ENCODE measurements around the gene HHLA2. TPM values are rescaled to one million over a fixed set of nuclear protein-coding genes. Genes with fewer than 3 reads are reported as not detected.
"Not testable (repeated sequence)": the region's sequence is repeated elsewhere in the genome, so short reads cannot be mapped to it uniquely, and the experiment has no call there.

Gene HHLA2
- total and polyA plus RNA-seq, 2 experiments from 2014 or later = not detected

DNA sequence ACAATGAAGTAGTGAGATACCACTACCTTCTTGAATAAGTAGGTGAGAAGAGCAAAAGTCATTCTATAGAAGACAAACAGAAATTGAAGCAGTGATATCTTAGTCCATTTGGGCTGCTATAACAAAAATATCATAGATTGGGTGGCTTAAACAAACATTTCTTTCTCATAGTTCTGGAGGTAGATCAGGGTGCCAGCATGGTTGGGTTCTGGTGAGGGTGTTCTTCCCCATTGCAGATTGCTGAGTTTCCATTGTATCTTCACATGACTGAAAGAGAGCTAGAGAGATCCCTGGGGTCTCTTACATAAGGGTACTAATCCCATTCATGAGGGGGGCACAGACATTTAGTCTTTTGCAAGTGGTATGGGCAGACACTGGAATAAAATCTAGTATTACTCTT is 41.2 kb upstream of the HHLA2 start:
- DNase-seq (ENCODE audit: low spot score) (no peak), ATAC-seq (no peak)

DNA sequence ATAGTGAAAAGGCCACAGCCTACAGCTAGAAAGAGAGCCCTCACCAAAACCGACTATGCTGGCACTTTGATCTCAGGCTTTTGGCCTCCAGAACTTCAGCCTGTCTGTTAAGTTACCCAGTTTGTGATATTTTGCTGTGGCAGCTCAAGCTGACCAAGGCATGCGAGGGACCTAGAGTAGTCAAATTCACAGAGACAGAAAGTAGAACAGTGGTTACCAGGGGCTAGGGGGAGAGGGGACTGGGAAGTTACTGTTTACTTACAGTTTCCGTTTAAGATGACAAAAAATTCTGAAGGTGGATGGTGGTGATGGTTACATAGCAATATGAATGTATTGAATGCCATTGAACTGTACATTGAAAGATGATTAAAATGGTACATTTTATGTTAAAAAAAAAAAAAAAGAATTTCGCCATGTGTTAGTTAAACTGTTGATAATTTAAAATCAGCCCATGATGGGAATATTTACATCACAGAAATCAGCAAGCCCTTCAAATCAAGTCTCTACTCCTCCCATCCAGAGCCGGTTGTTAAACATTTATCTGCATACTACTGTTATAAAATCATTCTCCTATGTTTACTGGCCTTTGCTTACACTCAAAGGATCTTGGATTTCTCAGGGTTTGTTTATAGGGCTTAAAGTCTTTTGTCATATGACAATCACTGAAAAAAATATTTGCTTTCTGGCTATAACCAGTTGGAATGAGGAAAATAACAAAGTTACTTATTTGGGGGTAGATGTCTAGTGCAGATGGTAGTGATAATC is 31.6 kb upstream of the HHLA2 start:
- H3K27me3 Mint-ChIP-seq (ENCODE audit: insufficient read depth, low read depth, poor library complexity); H3K4me1 ChIP-seq (ENCODE audit: insufficient read depth); H3K36me3 ChIP-seq (ENCODE audit: insufficient read depth); DNase-seq (ENCODE audit: low spot score); H3K27me3 ChIP-seq (ENCODE audit: insufficient read depth); H3F3A ChIP-seq (replicated peaks; ENCODE audit: low read depth); H3K4me3 Mint-ChIP-seq; H3K27ac ChIP-seq (ENCODE audit: low read depth); H3K4me2 ChIP-seq; H3K36me3 Mint-ChIP-seq (ENCODE audit: low read depth); H4K20me1 ChIP-seq (replicated peaks; ENCODE audit: insufficient read depth); H3K27ac Mint-ChIP-seq; H2AFZ ChIP-seq; H3K9me2 ChIP-seq (ENCODE audit: insufficient read depth); ATAC-seq; H3K79me2 ChIP-seq (replicated peaks; ENCODE audit: insufficient read depth); H3K4me3 ChIP-seq; H3K4me1 Mint-ChIP-seq: not testable (repeated sequence)
- peaks cover 11% of the 10 kb centered on the region; the same call in 2 of the 3 replicates for H3K9me3 Mint-ChIP-seq

More for the DNA sequence above, 41.2 kb upstream of the HHLA2 start:
- Mint-ChIP-seq H3K27me3 (ENCODE audit: insufficient read depth, low read depth, poor library complexity) (no peaks in the 10 kb centered on the region), H3K4me1 (no peaks in the 10 kb centered on the region), H3K36me3 (ENCODE audit: low read depth) (peaks cover 7% of the 10 kb centered on the region), H3K27ac (no peak overlapping the region), H3K4me3 (no peak overlapping the region), H3K9me3 (peaks cover 9% of the 10 kb centered on the region; the same call in 2 of the 3 replicates)
- Histone ChIP-seq H3K79me2 (replicated peaks; ENCODE audit: insufficient read depth) (no peaks in the 10 kb centered on the region), H3K36me3 (ENCODE audit: insufficient read depth) (no peaks in the 10 kb centered on the region), H3K4me1 (ENCODE audit: insufficient read depth) (no peaks in the 10 kb centered on the region), H2AFZ (no peak overlapping the region), H3K9me2 (ENCODE audit: insufficient read depth) (0 out of 2 replicates have a peak, but pooled peaks cover 5% of the 10 kb centered on the region), H4K20me1 (replicated peaks; ENCODE audit: insufficient read depth) (no peaks in the 10 kb centered on the region), H3F3A (replicated peaks; ENCODE audit: low read depth) (no peaks in the 10 kb centered on the region), H3K4me2 (no peak overlapping the region), H3K27me3 (ENCODE audit: insufficient read depth) (no peaks in the 10 kb centered on the region), H3K27ac (ENCODE audit: low read depth) (no peak overlapping the region), H3K4me3 (no peak overlapping the region)
- TF ChIP-seq ZNF114 (CRISPR knock-in tag; IDR thresholded peaks at IDR 0.05) = no peak

DNA sequence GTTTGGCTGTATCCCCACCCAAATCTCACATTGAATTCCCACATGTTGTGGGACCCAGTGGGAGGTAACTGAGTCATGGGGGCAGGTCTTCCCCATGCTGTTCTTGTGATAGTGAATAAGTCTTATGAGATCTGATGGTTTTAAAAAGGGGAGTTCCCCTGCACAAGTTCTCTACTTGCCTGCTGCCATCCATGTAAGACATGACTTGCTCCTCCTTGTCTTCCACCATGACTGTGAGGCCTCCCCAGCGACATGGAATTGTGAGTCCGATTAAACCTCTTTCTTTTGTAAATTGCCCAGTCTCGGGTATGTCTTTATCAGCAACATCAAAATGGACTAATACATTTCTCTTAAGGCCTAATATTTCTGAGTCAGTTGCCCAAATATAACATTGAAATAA is 28.1 kb upstream of the HHLA2 start:
- H3K27me3 Mint-ChIP-seq (ENCODE audit: insufficient read depth, low read depth, poor library complexity); H3K27ac Mint-ChIP-seq; H3K27ac ChIP-seq (ENCODE audit: low read depth); H3F3A ChIP-seq (replicated peaks; ENCODE audit: low read depth); H4K20me1 ChIP-seq (replicated peaks; ENCODE audit: insufficient read depth); H3K36me3 ChIP-seq (ENCODE audit: insufficient read depth); H3K4me1 Mint-ChIP-seq; H3K9me2 ChIP-seq (ENCODE audit: insufficient read depth); H2AFZ ChIP-seq; DNase-seq (ENCODE audit: low spot score); H3K4me2 ChIP-seq; H3K4me3 ChIP-seq; H3K36me3 Mint-ChIP-seq (ENCODE audit: low read depth); H3K4me3 Mint-ChIP-seq; ATAC-seq; H3K79me2 ChIP-seq (replicated peaks; ENCODE audit: insufficient read depth); H3K4me1 ChIP-seq (ENCODE audit: insufficient read depth); H3K27me3 ChIP-seq (ENCODE audit: insufficient read depth): not testable (repeated sequence)
- peaks cover 11% of the 10 kb centered on the region; the same call in 2 of the 3 replicates for H3K9me3 Mint-ChIP-seq

DNA sequence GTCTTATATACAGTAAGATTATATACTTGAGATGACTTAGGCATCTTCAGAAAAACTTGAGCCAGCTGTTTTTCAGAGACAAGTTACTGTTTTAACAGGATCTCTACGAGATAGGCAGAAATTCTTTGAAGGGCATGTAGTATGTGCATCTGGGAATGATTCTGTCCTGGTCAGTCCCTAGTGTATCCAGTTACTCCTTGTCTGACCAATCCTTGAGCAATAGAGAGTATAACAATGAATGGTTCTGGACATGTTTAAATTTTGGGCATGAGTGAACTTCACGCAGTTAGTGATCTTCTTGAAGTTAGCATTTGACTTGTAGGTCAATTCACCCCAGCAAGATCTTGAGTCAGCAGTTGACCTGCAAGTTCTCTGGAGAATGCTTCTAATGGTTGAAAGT is 24.7 kb upstream of the HHLA2 start:
- no peaks in the 10 kb centered on the region for H3K4me1 ChIP-seq (ENCODE audit: insufficient read depth)
- no peak overlapping the region for H3K4me3 ChIP-seq
- ATAC-seq = no peak
- H3K4me2 ChIP-seq = no peak overlapping the region
- H3K36me3 ChIP-seq (ENCODE audit: insufficient read depth) = no peaks in the 10 kb centered on the region
- no peak overlapping the region for H3K27ac ChIP-seq (ENCODE audit: low read depth)
- DNase-seq (ENCODE audit: low spot score) = no peak
- no peak overlapping the region for H2AFZ ChIP-seq
- 0 out of 2 replicates have a peak, but pooled peaks cover 6% of the 10 kb centered on the region for H3K9me2 ChIP-seq (ENCODE audit: insufficient read depth)
- no peaks in the 10 kb centered on the region for H4K20me1 ChIP-seq (replicated peaks; ENCODE audit: insufficient read depth)
- Mint-ChIP-seq H3K27me3 (ENCODE audit: insufficient read depth, low read depth, poor library complexity) (no peaks in the 10 kb centered on the region), H3K4me3 (no peak overlapping the region), H3K4me1 (peaks cover 2% of the 10 kb centered on the region; the same call in 2 of the 3 replicates), H3K27ac (no peak overlapping the region), H3K36me3 (ENCODE audit: low read depth) (0 out of 3 replicates have a peak, but pooled peaks cover 3% of the 10 kb centered on the region), H3K9me3 (peaks cover 11% of the 10 kb centered on the region; the same call in 2 of the 3 replicates)
- H3K27me3 ChIP-seq (ENCODE audit: insufficient read depth) = no peaks in the 10 kb centered on the region
- H3K79me2 ChIP-seq (replicated peaks; ENCODE audit: insufficient read depth) = no peaks in the 10 kb centered on the region
- no peaks in the 10 kb centered on the region for H3F3A ChIP-seq (replicated peaks; ENCODE audit: low read depth)
- TF ChIP-seq ZNF331 (CRISPR knock-in tag; IDR thresholded peaks at IDR 0.05; ENCODE audit: low read depth) = no peak
- TF ChIP-seq JUNB (IDR thresholded peaks at IDR 0.05; ENCODE audit: unreplicated experiment) = no peak
- no peak for TF ChIP-seq ZNF114 (CRISPR knock-in tag; IDR thresholded peaks at IDR 0.05)
- TF ChIP-seq, protein P1, sequence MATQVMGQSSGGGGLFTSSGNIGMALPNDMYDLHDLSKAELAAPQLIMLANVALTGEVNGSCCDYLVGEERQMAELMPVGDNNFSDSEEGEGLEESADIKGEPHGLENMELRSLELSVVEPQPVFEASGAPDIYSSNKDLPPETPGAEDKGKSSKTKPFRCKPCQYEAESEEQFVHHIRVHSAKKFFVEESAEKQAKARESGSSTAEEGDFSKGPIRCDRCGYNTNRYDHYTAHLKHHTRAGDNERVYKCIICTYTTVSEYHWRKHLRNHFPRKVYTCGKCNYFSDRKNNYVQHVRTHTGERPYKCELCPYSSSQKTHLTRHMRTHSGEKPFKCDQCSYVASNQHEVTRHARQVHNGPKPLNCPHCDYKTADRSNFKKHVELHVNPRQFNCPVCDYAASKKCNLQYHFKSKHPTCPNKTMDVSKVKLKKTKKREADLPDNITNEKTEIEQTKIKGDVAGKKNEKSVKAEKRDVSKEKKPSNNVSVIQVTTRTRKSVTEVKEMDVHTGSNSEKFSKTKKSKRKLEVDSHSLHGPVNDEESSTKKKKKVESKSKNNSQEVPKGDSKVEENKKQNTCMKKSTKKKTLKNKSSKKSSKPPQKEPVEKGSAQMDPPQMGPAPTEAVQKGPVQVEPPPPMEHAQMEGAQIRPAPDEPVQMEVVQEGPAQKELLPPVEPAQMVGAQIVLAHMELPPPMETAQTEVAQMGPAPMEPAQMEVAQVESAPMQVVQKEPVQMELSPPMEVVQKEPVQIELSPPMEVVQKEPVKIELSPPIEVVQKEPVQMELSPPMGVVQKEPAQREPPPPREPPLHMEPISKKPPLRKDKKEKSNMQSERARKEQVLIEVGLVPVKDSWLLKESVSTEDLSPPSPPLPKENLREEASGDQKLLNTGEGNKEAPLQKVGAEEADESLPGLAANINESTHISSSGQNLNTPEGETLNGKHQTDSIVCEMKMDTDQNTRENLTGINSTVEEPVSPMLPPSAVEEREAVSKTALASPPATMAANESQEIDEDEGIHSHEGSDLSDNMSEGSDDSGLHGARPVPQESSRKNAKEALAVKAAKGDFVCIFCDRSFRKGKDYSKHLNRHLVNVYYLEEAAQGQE (IDR thresholded peaks at IDR 0.05; ENCODE audit: unreplicated experiment) = no peak
- no peak for TF ChIP-seq EZH2phosphoT487 (IDR thresholded peaks at IDR 0.05; ENCODE audit: unreplicated experiment)
- TF ChIP-seq NANOG (IDR thresholded peaks at IDR 0.05; ENCODE audit: borderline replicate concordance) = no peak
- no peak for TF ChIP-seq CREB1 (CRISPR knock-in tag; IDR thresholded peaks at IDR 0.05; ENCODE audit: low read depth)
- TF ChIP-seq POLR2AphosphoS5 (IDR thresholded peaks at IDR 0.05; ENCODE audit: low read depth) = no peak
- TF ChIP-seq, protein P2, sequence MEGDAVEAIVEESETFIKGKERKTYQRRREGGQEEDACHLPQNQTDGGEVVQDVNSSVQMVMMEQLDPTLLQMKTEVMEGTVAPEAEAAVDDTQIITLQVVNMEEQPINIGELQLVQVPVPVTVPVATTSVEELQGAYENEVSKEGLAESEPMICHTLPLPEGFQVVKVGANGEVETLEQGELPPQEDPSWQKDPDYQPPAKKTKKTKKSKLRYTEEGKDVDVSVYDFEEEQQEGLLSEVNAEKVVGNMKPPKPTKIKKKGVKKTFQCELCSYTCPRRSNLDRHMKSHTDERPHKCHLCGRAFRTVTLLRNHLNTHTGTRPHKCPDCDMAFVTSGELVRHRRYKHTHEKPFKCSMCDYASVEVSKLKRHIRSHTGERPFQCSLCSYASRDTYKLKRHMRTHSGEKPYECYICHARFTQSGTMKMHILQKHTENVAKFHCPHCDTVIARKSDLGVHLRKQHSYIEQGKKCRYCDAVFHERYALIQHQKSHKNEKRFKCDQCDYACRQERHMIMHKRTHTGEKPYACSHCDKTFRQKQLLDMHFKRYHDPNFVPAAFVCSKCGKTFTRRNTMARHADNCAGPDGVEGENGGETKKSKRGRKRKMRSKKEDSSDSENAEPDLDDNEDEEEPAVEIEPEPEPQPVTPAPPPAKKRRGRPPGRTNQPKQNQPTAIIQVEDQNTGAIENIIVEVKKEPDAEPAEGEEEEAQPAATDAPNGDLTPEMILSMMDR (conservative IDR thresholded peaks at IDR 0.05; ENCODE audit: low read depth in 2 of 2) = no peak

Data from GM23338 (cell line).